GM18517 (cell line): Measurements from ENCODE around the gene ZRANB3.

Source experiments
- ATAC-seq: cut with Tn5 transposase; IDR thresholded peaks from one replicate; pipeline ENCODE4 v1.9.1; 2021; ENCODE audit warnings: mild to moderate bottlenecking, moderate library complexity; ENCODE audit not compliant: unreplicated experiment

ZRANB3 gene

DNA sequence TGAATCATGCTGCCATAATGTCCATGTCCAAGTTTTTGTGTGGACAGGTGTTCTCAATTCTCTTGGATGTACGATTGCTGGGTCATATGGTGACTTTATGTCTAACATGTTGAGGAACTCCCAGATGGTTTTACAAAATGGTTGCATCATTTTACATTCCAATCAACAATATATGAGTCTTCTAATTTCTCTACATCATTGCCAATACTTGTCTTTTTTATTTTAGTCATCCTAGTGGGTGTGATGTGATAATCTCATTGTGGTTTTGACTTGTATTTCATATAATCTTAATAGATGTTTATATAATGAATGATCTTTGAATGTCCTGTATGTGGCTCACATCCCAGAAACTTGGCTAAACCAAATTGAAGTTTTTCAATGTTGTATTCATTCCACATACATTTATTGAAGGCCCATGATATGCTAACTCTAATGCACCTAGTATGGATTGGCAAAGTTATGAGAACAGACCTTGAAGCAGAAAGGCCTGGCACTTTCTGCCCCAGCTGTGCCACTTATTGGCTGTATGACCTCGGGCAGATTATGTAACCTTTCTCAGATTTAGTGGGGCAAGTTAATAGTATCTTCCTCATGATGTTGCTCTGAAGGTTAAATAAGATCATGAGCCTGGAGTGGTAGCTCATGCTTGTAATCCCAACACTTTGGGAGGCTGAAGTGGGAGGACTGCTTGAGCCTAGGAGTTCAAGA, 273.5 kb downstream of the ZRANB3 start:
- ATAC-seq, result no peak

DNA sequence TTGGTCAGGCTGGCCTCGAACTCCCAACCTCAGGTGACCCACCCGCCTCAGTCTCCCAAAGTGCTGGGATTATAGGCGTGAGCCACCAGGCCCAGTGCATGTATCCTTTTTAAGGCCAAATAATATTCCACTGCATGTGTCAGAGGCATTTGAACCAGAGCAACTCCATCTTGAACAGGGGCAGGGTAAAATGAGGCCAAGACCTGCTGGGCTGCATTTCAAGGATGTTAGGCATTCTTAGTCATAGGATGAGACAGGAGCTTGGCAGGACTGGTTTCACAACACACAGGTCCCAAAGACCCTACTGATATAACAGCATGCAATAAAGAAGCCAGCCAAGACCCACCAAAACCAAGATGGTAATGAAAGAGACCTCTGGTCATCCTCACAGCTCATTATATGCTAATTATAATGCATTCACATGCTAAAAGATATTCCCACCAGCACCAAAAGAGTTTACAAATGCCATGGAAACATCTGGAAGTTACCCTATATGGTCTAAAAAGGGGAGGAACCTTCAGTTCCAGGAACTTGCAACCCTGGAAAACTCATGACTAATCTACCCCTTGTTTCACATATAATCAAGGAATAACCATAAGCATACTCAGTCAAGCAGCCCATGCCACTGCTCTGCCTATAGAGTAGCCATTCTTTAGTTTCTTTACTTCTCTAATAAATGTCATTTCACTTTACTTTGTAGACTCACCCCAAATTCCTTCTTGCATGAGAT, 274.3 kb downstream of the ZRANB3 start:
- ATAC-seq, result no peak

DNA sequence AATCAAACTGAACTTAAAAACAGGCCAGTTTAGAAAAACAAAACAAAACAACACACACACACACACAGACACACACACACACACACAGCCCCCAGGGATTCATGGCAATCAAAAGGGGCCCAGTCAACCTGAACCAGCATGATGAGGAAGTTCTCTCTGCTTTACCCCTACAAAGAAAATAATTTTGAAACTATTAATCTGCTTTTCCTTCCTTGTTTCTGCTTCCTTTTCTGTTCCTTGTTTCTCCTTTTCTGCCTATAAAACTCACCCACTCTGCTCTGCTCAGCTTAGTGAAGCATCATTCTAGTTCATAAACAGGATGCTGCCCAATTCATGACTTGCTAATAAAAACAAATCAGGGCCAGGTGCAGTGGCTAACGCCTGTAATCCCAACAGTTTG, 275.8 kb downstream of the ZRANB3 start:
- no peak for ATAC-seq

DNA sequence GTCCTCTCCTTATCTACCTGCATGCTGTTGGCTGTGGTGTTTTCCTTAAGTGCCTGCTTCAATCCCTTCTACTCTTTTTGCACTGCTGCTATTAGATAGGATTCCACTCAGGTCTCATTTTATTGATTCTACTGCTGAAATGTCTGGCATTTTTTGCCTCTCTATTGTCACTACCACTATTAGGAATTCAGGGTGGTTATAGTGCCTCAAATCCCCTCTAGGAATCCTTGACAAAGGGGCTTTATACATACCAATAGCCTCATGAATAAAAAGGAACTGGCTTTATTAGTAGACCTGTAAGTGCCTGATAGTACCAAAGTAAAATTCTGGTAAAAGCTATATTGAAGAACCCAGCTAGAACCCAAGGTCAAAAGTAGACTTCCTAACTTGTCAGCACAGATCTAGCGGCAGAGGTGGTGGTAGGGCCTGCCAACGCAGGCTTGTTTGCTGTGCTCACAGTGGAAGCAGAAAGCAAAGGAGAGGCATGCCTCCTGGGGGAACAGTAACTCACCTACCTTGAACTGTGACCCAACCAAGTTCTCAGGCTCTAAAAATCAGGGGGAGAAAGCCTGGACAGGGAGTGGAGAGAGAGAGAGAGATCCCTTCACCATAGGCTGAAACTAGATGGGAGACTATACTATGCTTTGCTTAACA, 278.1 kb downstream of the ZRANB3 start:
- ATAC-seq, result no peak

DNA sequence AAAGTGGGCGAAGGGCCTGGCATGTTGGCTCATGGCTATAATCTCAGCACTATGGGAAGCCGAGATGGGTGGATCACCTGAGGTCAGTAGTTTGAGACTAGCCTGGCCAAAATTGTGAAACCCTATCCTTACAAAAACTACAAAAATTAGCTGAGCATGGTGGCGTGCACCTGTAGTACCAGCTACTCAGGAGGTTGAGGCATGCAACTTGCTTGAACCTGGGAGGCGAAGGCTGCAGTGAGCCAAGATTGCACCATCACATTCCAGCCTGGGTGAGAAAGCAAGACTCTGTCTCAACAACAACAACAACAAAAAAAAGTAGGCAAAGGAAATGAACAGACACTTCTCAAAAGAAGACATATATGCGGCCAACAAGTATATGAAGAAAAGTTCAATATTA, 282.4 kb downstream of the ZRANB3 start:
- no peak for ATAC-seq

DNA sequence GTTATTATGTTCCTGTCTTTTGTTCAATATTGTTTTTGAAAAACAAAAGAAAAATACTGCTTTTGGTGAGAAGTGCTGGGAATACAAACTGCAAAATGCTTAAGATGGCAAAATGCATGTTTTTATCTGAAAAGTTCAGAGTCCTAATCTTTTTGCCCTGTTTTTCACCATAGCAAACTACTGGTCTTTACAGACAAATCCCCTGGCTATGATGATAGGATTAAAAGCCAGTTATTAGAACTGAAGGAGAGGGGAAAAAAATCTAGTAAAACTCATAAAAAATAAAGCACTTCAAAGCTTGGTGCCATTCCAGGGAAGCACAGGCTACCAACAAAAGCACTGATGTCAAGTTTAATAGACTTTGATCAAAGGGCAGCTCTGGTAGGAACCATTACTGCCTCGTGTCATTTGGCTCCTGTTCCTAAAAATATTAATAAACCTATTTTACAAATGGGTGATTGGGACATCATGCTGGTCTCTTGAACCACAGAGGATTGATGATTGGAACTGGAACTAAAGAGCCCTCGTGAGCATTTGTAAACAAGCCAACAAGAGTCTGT, 284.2 kb downstream of the ZRANB3 start:
- ATAC-seq, result no peak

DNA sequence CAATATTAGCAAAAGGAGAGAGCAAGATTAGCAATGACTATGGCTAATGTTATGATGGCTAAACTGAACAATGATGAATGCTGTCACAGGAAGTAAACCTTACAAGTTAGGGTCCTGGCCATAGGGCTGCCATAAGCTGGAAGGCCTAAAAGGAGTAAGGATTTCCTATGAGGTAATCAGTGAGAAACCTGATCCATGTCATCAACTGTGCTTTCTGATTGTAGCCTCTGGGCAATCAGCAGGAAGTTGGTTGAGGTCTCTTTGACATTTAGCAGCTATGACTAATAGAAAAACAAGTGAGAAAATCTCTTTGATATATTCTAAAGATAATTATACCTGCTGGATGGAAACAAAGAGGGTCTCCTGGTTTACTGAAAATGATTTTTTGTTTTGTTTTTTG, 285.9 kb downstream of the ZRANB3 start:
- ATAC-seq, result no peak

DNA sequence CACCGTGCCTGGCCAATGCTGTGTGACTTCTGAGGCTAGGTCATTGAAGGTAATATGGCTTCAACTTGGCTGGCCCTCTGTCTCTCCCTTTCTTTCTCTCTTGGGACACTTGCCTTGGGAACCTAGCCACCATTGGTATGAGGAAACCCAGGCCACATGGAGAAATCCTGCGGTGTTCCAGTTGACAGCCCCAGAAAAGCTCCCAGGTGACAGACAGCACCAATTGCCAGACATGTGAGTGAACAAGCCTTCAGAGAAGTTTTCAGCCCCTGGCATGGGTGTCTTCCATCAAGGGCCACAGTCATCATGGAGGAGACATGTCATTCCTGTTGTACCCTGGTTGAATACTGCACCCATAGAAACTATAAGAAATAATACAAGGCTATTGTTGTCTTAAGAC, 292.4 kb downstream of the ZRANB3 start:
- no peak for ATAC-seq

DNA sequence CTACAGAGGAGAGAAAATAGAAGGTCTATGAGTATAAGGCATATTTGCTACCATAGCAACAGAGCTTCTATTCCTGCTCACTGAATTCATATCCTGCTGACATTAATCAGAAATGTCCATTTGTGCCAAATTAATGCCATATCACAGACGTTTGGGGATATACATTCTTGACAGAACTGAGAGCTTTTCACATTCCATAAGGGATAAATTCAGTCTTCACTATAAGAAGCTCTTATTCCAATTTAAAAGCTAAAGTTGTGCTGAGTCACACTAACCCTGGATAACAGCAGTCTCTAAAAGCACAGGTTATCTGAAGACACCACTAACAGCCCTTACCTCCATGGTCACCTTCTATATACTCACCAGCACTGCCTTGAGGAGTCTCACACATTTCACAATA, 300.9 kb downstream of the ZRANB3 start:
- no peak for ATAC-seq

DNA sequence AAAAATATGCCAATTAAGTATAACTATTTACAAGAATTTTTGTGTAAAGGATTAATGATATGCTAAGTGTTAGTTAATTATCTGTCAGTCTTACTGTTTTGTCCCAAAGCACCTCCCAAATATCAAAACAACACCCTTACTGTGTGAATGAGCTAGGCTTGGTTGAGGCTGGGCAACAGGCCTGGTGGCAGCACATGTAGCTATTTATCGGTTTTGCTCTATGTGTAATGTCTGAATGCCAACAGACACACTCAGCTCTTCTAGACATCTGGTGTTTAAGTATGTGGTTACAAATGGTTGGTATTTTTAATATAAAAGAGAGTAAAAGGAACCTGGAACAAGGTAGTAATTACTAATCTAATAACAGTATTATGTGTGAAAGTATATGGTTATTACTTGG, 303.6 kb downstream of the ZRANB3 start:
- no peak for ATAC-seq

DNA sequence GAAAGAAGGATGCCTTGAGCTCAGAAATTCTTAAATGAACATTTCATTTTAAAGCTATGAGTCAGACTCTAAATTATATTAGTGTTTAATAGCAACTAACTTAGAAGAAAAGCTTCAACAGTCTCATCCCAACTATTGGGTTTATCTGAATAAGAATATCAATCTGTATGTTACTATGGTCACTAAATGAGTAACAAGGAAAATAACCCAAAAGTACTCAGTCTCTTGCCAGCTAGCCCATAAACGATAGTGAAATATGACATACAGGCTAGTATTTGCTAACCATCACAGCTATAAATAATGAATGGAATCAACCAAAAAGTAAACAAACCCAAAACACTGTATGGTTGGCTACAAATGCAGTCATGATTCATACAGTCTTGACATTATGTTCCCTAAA, 304.1 kb downstream of the ZRANB3 start:
- ATAC-seq, result no peak

DNA sequence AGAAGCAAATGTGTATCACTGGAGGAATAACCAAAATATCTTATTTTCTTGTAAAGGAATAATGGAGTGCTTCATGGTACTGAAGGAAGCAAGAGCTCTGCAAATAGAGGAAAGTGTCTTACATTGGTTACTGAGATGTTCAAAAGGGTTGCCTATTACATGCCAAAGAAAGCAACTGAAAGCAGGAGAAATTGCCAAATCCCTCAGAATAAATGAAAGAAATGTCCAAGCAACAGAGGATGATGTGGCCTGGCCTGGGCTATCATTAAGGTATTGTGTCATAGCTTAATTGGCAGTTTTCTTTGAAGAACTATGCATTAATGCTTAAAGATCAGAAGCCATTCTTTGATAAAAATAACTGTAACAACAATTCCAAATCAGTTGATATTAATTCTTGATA, 305.2 kb downstream of the ZRANB3 start:
- no peak for ATAC-seq

DNA sequence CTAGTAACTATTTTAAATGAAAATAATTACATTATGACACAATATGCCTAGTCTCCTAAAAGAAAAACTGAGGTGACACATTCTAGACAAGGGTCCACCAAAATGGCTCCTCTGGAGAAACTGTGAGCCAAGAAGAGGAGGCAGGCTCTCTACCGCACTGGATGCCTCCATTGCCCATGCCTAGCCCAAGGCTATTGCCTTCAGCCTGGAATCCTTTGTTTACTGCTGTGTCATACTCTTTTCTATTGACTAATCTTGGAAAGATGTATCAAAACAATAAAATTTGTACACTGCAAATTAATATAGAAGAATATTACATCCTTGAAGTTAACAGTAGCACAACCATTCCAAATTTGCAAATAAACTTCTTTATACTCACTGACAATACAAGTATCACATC, 311.8 kb downstream of the ZRANB3 start:
- ATAC-seq, result no peak

DNA sequence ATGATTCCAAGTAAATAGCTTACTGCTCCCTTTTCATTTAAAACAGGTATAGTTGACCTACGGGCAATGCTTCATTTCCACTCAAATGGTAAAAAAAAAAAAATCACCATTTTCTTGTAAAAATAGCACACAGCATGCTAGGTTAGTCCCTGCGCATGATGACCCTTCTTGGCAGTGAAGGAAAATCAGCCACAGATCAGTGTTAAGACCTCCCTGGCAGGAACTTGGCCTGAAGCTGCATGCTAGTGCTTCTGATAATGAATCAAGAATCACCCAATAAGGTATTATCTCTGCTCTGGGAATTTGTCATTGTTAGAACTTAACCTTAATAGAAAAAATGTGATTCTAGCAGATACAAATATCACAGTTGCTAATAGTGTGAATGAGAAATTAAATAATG, 312.6 kb downstream of the ZRANB3 start:
- no peak for ATAC-seq

DNA sequence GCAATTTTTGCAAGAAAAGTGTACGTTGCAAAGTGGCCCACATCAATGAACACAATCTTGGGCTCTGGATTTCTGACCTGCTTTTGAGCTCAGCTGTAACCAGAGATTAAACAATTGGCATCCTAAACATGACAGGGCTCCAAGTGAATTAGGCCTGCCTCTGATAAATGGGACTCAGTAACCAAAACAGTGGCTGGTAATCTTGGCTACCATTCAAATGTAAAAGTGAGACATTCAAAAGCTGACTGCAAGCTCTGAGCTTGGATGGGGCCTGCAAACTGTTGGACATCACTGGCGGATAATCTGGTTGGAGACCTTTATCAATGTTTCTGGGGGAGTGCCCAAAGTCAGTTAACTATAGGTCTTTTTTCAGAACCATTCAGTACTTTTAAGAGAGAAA, 318.3 kb downstream of the ZRANB3 start:
- no peak for ATAC-seq

DNA sequence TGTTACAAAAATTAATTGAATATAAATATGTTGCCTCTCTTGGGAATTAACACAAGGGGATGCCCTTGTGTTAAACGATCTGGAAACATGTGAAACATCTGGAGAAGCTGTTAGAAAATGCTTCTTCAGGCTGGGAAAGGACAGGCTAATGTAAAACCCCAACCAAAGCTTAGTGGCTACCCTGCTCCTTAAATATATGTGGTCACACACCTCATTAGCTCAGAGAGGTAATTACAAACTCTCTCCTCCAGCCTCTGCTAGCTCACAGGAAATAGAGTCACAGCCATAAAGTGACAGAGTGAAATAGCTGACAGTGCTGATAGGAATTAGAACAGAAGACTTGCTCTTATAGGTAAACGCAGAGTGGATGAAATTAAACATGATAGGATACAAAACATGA, 323.0 kb downstream of the ZRANB3 start:
- ATAC-seq, result no peak

DNA sequence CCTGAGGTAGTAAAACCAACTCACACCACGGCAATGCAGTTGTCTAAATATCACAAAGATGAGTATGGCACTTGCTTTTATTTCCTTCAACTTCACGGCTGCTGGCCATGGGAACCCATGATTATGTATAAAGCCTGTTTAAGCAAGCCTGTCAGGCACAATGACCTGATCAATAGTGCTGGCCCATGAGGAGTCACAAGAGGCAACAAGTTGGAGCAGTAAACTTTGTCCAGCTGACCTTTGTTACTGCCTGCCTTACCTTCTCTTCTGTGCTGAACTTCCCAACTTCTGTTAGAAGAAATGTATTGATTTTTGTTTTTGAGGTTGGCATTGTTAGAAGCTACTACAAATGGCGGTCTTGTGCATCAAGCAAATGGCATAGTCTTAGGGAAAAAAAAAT, 327.1 kb downstream of the ZRANB3 start:
- no peak for ATAC-seq

DNA sequence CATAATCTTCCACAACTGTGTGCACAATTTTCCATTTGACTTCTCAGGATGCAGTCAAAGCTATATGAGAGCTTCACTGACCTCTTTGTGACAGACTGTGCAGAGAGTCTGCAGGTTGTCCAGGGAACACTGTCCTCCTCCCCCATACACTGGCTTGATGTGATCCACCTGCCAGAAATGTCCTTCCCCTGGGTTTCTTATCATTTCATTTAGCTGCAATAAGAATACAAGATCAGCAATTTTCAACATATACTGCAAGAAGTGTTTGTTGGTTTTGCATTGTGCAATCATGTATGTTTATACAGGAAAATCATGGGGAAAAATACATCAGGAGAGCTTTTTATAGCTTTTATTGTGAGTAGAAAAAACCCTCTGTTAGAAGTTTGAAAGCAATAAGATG, 328.3 kb downstream of the ZRANB3 start:
- ATAC-seq, result no peak

DNA sequence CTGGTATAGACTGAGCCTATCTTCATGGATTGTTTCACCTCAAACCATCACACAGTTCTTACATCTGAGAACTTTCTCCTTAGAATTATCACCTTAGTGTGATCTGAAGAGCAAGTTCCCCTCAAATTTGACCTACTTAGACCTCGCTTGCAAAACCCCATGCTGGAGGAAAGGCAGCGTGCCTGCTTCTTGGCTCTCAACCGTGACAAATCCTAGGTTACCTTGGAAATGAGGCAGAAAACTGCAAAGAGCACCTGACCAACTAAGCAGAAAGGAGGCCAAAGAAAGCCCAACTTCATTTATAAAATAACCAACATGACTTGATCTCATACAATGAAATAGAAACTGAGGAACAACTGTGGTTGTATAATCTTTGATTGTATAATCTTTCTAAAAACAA, 332.5 kb downstream of the ZRANB3 start:
- ATAC-seq, result no peak

DNA sequence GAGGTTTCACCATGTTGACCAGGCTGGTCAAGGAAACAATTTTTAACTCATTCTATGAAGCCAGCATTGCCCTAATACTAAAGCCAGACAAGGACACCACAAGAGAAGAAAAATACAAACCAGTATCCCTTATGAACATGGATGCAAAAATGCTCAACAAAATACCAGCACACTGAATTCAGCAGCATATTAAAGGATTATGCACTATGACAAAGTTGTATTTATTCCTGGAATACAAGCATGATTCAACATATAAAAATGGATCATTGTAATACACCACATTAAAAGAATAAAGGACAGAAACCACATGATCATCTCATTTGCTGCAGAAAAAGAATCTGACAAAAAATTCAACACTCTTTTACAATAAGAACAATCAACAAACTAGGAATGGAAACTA, 340.2 kb downstream of the ZRANB3 start:
- no peak for ATAC-seq

DNA sequence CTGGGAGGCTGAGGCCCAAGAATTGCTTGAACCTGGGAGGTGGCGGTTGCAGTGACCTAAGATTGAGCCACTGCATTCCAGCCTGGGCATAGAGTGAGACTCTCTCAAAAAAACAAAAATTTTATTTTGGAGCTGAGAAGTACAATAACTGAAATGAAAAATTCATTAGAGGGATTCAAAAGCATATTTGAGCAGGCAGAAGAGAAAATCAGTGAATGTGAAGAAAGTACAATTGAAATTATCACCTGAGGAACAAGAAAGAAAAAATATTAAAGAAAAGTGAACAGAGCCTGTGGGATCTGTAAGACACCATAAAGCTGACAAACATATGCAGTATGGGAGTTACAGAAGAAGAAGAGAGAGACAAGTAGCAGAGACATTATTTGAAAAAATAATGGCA, 341.9 kb downstream of the ZRANB3 start:
- no peak for ATAC-seq

DNA sequence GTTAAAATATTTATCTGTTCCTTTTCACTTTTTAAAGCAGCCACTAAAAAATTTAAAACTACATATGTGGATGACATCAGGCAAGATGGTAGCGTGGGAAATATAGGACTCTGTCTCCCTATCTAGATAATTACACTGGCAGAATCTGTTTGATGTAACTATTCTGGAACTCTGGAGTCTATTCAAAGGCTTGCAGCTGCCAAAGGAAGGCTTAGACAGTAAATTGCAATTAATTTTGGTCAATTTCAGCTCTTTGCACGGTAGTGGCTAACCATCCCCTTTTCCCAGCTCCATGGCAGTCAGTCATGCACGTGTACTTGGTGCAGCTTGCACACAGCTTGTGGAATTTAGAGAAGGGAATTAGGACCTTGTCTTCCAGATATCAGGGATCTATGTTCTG, 343.7 kb downstream of the ZRANB3 start:
- no peak for ATAC-seq
